Stimulated activated CD4-positive, alpha-beta T cell treated with anti-CD3 and anti-CD28 coated beads, Interleukin-2, amount 100 ng/mL, for 24 hours (primary cell): ENCODE measurements around the gene CAPN13.

Source experiments
- DNase-seq, 2 donors: peaks; one replicate each; pipeline ENCODE4 v3.0.0-alpha.2; 2020

Gene CAPN13

GRCh38 chr2:30807249-30807648, at the start of gene CAPN13:
Gene CAPN13 (minus strand): TSS chr2:30807446. CDS start chr2:30787325, 20,121 bp downstream.
- DNase-seq, result no peak

- no peak for DNase-seq
Measured at GRCh38 chr2:30847841-30848240, 40.6 kb upstream of the CAPN13 start.

- no peak for DNase-seq
Measured at GRCh38 chr2:30847329-30847728, 40.1 kb upstream of the CAPN13 start.

- DNase-seq, result no peak
Measured at GRCh38 chr2:30828586-30828985, 21.3 kb upstream of the CAPN13 start.

- no peak for DNase-seq
Measured at GRCh38 chr2:30826916-30827315, 19.7 kb upstream of the CAPN13 start.

- DNase-seq, result no peak
Measured at GRCh38 chr2:30826481-30826880, 19.2 kb upstream of the CAPN13 start.

- no peak for DNase-seq
Measured at GRCh38 chr2:30823452-30823851, 16.2 kb upstream of the CAPN13 start.

GRCh38 chr2:30821960-30822359, 14.7 kb upstream of the CAPN13 start:
- DNase-seq, result no peak

GRCh38 chr2:30820381-30821055, 13.3 kb upstream of the CAPN13 start:
- no peak for DNase-seq

- DNase-seq, result no peak
Measured at GRCh38 chr2:30809938-30810337, 2.7 kb upstream of the CAPN13 start.

- no peak for DNase-seq
Measured at GRCh38 chr2:30808695-30809094, 1.4 kb upstream of the CAPN13 start.

- DNase-seq, result no peak
Measured at GRCh38 chr2:30803281-30803680, 4.0 kb downstream of the CAPN13 start.

GRCh38 chr2:30802611-30803010, 4.6 kb downstream of the CAPN13 start:
- DNase-seq, result no peak

GRCh38 chr2:30801821-30802455, 5.3 kb downstream of the CAPN13 start:
- no peak for DNase-seq

GRCh38 chr2:30800159-30800558, 7.1 kb downstream of the CAPN13 start:
- DNase-seq, result no peak

GRCh38 chr2:30799366-30799765, 7.9 kb downstream of the CAPN13 start:
- DNase-seq, result no peak

- DNase-seq, result no peak
Measured at GRCh38 chr2:30798536-30798991, 8.7 kb downstream of the CAPN13 start.

GRCh38 chr2:30797381-30798015, 9.7 kb downstream of the CAPN13 start:
- DNase-seq, result no peak

- no peak for DNase-seq
Measured at GRCh38 chr2:30796699-30797098, 10.5 kb downstream of the CAPN13 start.

- no peak for DNase-seq
Measured at GRCh38 chr2:30792521-30792920, 14.7 kb downstream of the CAPN13 start.

- DNase-seq, result no peak
Measured at GRCh38 chr2:30790879-30791278, 16.4 kb downstream of the CAPN13 start.

- no peak for DNase-seq
Measured at GRCh38 chr2:30789670-30790210, 17.5 kb downstream of the CAPN13 start.

- DNase-seq, result no peak
Measured at GRCh38 chr2:30786923-30787685, 20.1 kb downstream of the CAPN13 start.
